UCSD-AML1 (cell line): ENCODE results near the gene CMTM7.
"Not testable (repeated sequence)": the region's sequence is repeated elsewhere in the genome, so short reads cannot be mapped to it uniquely, and the experiment has no call there.

Experiments
- DNase-seq: peaks from one replicate; lab custom pipeline; 2025; ENCODE audit not compliant: unreplicated experiment; lab: John Stamatoyannopoulos, UW

The CMTM7 gene

GRCh38 chr3:32381922-32382321 is 9.7 kb upstream of the CMTM7 start:
- no peak for DNase-seq

DNA sequence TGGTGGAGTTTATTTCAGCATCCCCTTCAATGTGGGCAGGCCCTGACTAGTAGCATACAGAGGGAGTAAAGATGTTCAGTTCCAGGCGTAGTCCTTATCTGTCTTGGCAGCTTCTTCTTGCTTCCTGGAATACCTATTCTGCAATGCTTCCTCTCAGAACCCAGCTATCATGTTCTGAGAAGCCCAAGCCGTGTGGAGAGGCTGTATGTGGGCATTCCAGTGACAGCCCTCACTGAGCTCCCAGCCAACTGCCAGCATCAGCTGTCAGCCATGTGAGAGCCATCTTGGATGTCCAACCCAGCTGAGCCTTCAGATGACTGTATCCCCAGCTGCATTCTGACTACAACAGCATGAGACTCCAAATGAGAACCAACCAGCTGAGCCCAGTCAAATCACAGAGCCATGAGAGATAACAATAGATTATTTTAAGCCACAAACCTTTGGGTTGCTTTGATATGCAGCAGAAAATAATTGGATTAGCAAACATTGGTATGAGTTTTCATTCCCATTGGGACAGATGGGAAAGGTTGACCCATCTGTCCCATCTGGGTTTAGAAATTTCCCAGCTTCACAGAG is 8.4 kb upstream of the CMTM7 start:
- DNase-seq = peak; percentile 21

GRCh38 chr3:32384938-32385337 is 6.7 kb upstream of the CMTM7 start:
- DNase-seq = peak; percentile 26

DNA sequence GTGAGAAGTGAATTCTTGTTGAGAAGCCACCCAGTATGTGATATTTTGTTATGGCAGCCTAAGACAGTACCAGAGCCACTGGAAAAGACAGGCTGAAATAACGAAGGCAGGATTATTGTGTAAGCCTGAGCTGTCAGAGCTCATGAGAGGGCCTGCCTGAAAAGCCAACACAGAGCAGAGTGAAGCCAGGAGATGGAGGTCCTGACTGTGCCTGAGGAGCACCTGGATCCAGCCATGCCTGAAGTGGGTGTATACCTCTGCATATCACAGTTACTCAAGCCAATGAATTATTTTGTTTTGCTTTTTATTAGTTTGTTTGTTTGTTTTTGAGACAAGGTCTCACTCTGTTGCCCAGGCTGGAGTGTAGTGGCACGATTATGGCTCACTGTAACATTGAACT is 4.1 kb upstream of the CMTM7 start:
- no peak for DNase-seq

- not testable (repeated sequence) for DNase-seq
Observed at GRCh38 chr3:32389577-32389976, 2.1 kb upstream of the CMTM7 start.

DNA sequence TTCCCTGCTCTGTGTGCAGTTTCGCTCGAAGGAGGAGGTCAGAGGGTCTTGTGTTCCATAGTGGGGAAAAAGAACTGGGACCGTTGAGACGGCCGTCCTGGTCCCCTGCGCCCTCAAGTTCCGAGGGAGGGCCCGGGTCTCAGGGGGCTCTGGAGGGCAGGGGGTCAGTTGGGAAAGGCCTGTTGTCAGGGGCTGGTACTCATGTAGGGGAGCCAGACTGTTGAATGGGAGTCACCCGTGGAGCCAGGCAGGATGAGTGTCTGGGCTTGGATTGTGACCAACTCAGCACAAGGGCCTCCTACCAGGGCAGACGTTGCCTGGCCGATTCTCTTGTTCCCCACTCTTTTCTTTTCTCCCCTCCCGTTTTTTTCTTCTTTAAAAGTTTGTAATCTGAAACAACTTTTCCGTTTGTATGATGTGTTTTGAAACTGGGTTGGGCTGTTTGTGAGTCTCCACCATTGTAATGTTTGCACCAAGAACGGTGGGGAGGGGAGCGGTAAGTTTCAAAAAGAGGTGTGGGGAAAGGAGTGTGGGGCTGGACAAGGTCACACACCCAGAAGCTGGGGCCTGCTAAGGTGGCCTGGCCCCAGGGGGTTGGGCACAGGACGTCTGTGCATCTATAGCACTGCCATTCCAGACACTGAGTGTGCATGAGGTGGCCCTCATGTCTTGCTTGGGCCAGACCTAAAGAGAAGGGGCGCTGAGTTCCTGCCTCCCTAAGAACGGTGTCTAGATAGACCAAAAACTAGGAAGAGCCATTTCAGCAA is 1.1 kb downstream of the CMTM7 start:
- no peak for DNase-seq

GRCh38 chr3:32395496-32395895 is 3.8 kb downstream of the CMTM7 start:
- DNase-seq = no peak

DNA sequence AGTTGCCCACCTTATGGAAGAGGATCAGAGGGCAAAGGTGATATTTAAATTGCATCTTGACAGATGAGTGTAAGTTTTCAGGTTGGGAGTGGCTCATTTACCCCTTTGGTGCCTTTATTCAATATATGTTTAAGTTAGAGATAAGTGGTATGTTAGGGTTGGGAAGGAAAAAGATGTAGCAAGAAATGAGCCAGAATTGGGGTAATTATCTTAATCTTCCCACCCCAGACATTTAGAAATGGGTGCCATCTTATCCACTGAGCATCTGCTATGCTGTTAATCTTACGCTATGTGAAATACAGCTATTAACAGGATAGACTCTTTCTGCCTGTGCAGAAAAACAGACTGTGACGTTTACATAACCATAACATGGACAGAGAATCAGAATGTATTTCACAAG is 6.3 kb downstream of the CMTM7 start:
- no peak for DNase-seq

DNA sequence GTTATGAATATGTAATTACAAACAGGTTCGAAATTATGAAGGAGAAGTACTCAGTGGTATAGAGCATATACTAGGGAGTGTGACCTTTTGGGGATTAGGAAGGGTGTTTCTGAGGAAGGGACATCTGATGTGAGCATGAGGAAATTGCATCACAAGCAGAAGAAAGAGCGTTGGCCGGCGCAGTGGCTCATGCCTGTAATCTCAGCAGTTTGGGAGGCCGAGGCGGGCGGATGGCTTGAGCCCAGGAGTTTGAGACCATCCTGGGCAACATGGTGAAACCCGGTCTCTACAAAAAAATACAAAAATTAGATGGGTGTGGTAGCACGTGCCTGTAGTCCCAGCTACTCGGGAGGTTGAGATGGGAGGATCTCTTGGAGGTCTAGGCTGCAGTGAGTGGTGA is 6.9 kb downstream of the CMTM7 start:
- DNase-seq = no peak

GRCh38 chr3:32399030-32399620 is 7.5 kb downstream of the CMTM7 start:
- peak; percentile 20 for DNase-seq

DNA sequence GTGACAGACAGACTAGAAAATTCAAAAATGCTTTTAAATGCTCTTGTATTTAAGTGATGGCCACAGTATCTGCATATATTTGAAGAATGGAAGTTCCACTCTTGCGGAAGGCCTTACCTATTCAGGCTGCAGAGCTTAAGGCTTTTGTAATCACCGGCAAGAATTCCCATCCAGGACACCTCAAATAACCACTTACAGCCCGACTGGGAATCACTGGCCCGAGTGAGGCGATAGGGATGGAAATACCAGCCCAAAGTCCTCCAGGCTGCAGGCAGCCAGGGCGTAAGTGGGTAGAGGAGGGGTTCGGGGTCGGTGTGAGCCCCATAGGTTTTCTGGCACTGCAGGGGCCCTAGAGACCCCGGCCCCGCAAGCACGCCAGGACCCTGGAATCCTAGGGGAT is 9.5 kb downstream of the CMTM7 start:
- DNase-seq = no peak

DNA sequence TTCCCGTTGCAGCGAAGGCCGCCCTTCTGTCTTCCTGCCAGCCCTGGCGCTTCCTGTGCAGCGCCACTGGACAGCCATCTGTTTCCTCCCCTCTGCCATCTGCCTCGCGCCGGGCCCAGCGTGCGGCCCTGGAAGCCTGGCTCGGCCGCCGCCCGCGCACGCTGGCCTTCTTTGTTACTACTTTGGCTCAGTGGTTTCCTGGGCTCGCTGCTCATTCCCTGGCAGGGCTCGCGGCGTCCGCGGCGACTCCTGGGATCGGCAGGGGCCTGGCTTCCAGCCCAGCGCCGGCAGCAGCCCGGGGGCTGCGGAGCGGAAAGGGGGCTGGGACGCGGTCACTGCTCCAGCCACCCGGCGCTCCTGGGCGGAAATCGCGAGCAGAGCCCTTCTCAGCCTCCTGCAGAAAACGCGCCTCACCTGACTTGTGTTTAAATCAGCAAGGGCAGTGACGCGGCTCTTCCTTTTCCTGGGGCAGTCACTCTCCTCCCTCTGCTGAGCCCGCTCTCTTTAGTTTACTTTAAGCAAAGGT is 10.0 kb downstream of the CMTM7 start:
- peak; percentile 91 for DNase-seq

DNA sequence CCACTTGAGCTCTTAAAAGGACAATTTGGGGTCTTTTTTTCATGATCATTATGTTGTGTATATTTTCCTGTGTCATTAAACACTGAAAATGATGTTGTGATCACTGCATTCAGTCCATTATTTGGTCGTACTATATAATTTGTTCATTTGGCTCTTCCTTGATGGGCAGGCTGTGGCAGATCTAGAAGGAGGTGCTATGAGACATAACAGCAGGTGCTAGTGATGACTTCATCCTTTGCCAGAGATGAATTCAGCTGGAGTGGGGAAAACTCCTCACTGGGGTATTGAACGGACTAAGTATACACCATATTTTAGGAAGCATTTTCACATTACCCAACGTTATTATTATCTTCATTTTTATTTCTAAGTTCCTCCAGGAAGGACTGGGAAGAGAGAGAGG is 12.0 kb downstream of the CMTM7 start:
- no peak for DNase-seq

- no peak for DNase-seq
Observed at GRCh38 chr3:32404714-32405113, 13.1 kb downstream of the CMTM7 start.

DNA sequence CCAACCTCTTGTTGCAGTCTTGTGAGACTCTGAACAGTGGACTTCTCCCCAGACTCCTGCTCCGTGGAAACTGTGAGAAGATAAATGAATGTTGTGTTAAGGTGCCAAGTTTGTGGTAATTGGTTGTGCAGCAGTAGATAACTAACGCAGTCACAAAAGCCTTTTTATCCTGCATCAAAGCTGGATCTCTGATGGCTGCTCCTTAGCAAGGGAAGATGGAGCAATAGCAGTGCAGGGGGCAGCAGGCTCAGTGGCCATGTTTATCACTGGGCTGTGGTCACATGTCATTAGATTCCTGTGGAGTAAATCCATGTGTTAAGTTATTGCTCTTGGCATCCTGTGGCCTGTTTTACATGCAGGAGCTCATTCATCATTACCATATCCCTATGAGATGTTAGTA is 13.5 kb downstream of the CMTM7 start:
- no peak for DNase-seq

- no peak for DNase-seq
Observed at GRCh38 chr3:32405711-32406323, 14.2 kb downstream of the CMTM7 start.

DNA sequence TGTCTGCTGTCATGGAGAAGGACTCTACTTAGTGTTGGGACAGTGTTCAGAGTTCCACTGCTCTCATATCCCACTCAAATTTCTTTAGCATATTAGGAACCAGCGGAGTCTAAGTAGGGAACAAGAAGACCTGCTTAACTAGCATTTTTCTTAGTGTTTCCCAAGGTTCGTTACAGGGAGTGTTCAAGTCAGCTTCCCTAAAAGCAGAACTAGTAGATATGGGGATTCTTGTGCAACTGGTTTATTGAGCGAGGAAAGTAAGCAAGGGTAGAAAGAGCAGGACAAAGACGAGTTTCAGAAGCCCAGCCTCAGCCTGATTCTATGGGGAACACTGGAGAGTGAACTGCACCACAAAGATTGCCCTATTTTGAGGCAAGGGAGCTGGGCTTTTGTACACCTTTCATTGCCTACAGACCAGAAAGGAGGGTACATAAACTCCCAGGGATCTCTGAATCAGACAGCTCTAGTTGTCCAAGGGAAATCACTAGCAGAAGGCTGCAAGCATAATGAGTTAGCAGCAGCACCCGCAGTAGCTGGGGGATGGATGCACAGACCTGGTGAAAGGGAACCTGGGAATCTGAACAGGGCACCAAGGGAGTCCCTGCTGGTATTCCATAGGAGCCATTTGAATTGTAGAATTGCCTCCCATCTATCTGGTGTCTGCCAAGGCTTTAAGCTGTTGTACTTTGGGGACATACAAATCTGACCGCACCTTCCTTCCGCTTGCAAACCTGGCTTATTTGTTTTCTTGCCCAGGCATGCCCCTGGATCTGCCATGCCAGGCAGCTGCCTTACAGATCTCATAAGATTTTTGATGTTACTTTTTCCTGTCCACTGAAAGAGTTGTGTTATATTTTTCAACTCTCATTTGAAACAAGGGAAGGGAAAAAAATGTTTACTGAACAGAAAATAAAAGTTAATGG is 15.1 kb downstream of the CMTM7 start:
- peak; percentile 34 for DNase-seq

- no peak for DNase-seq
Observed at GRCh38 chr3:32410367-32411246, 19.0 kb downstream of the CMTM7 start.

GRCh38 chr3:32411442-32411841 is 19.8 kb downstream of the CMTM7 start:
- no peak for DNase-seq

DNA sequence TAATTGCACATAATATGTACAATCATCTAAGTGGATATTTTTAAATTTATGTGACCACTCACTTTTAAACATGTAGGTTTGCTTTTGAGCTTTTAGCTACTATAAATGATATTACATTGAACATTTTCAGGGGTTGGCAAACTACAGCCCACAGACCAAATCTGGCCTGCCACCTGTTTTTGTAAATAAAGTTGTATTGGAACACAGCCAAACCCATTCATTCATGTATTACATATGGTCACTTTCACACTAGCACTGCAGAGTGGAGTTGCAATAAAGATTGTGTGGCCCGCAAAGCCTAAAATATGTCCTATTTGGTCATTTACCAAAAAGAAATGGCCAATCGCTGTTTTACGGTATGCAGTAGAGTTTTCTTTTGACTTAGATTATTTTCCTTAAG is 21.2 kb downstream of the CMTM7 start:
- DNase-seq = no peak
